Measurements from ENCODE around the gene B4GAT1. TPM values are rescaled to one million over a fixed set of nuclear protein-coding genes. Genes with fewer than 3 reads are reported as not detected.
A peak's percentile ranks its signal among the peaks of the same experiment; 100 is the strongest.

B4GAT1 gene
- total and polyA plus RNA-seq, 9 of the 15 experiments (the other 6 are each of a cell fraction or from before 2014, with no cell fraction given) = 0.86 to 9.5 (median 3.8) TPM

DNA sequence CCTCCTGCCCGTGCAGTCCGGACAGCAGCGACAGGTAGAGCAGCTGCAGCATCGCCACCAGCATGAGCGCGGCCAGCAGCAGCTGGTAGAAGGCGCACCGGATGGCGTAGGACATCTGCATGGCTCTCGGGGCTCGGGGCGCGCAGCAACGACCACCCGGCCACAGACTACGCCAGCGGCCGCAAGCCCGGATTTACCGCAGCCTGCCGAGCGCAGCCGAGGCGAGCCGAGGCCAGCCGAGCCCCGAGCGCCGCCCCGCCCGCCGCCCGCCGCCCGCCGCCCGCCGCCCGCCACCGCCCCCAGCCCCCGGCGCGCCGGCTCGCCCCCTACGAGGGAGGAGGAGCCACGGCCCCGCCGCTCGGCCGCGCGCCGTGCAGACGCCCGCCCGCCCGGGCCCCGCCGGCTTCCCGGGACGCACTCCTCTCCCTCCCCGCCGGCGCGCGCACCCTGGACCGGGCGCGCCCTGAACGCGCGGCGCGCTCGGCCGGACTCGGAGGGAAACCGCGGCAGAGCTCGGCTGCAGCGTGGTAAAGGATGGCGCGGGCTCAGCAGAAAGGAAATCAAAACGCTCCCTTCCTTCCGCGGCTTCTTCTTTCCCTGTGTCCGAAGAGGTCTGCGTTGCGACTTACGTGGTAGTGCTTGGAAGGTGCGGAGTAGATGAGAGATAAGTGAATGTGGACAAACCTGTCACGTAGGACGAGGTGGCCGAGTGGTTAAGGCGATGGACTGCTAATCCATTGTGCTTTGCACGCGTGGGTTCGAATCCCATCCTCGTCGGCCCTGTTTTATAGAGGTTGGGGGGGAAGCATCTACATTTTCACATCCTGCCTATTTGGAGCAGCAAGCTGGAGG, at the start of gene B4GAT1 (continued):
- no peak for TF ChIP-seq ID3 (CRISPR knock-in tag; IDR thresholded peaks at IDR 0.05)
- TF ChIP-seq ID3 (tag; IDR thresholded peaks at IDR 0.05) = peak; percentile 84
- no peak for TF ChIP-seq GATAD2A (IDR thresholded peaks at IDR 0.05)
- no peak for TF ChIP-seq REST (IDR thresholded peaks at IDR 0.05; ENCODE audit: borderline replicate concordance)
- 0 out of 2 replicates have a peak, but pooled peaks have one; percentile 41 for TF ChIP-seq REST (CRISPR knock-in tag; IDR thresholded peaks at IDR 0.05; ENCODE audit: low read depth)
- no peak for TF ChIP-seq NFRKB (IDR thresholded peaks at IDR 0.05; ENCODE audit: low read depth)
- no peak for TF ChIP-seq NELFE (IDR thresholded peaks at IDR 0.05; ENCODE audit: insufficient read depth, insufficient read length)
- no peak for TF ChIP-seq CHD1 (IDR thresholded peaks at IDR 0.05; ENCODE audit: low read length)
- no peak for TF ChIP-seq ATF6 (CRISPR knock-in tag; IDR thresholded peaks at IDR 0.05)
- TF ChIP-seq, protein P1, sequence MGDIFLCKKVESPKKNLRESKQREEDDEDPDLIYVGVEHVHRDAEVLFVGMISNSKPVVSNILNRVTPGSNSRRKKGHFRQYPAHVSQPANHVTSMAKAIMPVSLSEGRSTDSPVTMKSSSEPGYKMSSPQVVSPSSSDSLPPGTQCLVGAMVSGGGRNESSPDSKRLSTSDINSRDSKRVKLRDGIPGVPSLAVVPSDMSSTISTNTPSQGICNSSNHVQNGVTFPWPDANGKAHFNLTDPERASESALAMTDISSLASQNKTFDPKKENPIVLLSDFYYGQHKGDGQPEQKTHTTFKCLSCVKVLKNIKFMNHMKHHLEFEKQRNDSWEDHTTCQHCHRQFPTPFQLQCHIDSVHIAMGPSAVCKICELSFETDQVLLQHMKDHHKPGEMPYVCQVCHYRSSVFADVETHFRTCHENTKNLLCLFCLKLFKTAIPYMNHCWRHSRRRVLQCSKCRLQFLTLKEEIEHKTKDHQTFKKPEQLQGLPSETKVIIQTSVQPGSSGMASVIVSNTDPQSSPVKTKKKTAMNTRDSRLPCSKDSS (IDR thresholded peaks at IDR 0.05; ENCODE audit: low read depth, partially characterized antibody) = no peak
- TF ChIP-seq ZNF232 (CRISPR knock-in tag; IDR thresholded peaks at IDR 0.05) = 0 out of 2 replicates have a peak, but pooled peaks have one; percentile 8
- no peak for TF ChIP-seq TGIF2 (CRISPR knock-in tag; IDR thresholded peaks at IDR 0.05)
